NCI-H226 (cell line): Measurements from ENCODE around the gene PROSER3.

Source experiments
- DNase-seq: peaks from one replicate; pipeline ENCODE4 v3.0.0-alpha.2; 2015

PROSER3 gene

GRCh38 chr19:35739275-35740107 is 18.5 kb upstream of the PROSER3 start:
- DNase-seq: no peak

GRCh38 chr19:35740108-35740422 is 17.9 kb upstream of the PROSER3 start:
- DNase-seq: no peak

GRCh38 chr19:35740423-35741202 is 17.4 kb upstream of the PROSER3 start:
- DNase-seq: peak; percentile 97

- no peak for DNase-seq
Observed at GRCh38 chr19:35741203-35741515, 16.8 kb upstream of the PROSER3 start.

- DNase-seq: no peak
Observed at GRCh38 chr19:35742121-35742724, 15.8 kb upstream of the PROSER3 start, which contains the start of gene IGFLR1. Gene IGFLR1, minus strand, starts transcription at chr19:35742452. Its CDS starts 1,272 bp downstream, at chr19:35741180.

- no peak for DNase-seq
Observed at GRCh38 chr19:35743640-35744429, 14.1 kb upstream of the PROSER3 start.

GRCh38 chr19:35744430-35745327 is 13.3 kb upstream of the PROSER3 start:
- DNase-seq: peak; percentile 90

- peak; percentile 97 for DNase-seq
Observed at GRCh38 chr19:35745328-35746086, 12.5 kb upstream of the PROSER3 start, which contains the start of the genes PSENEN and U2AF1L4. Gene PSENEN, plus strand, starts transcription at chr19:35745651. Its CDS starts 280 bp downstream, at chr19:35745931. Gene U2AF1L4, minus strand, starts transcription at chr19:35745418. Its CDS starts 27 bp downstream, at chr19:35745391.

- no peak for DNase-seq
Observed at GRCh38 chr19:35746087-35746462, 11.9 kb upstream of the PROSER3 start.

- DNase-seq: no peak
Observed at GRCh38 chr19:35746531-35746930, 11.4 kb upstream of the PROSER3 start.

- DNase-seq: peak; percentile 98
Observed at GRCh38 chr19:35748106-35749020, 9.6 kb upstream of the PROSER3 start, which contains the start of gene LIN37. Gene LIN37, plus strand, starts transcription at chr19:35748576. Its CDS starts 149 bp downstream, at chr19:35748725.

GRCh38 chr19:35750167-35750566 is 7.8 kb upstream of the PROSER3 start:
- no peak for DNase-seq

GRCh38 chr19:35751839-35752745 is 5.9 kb upstream of the PROSER3 start:
- DNase-seq: no peak

- DNase-seq: no peak
Observed at GRCh38 chr19:35752746-35753350, 5.1 kb upstream of the PROSER3 start.

GRCh38 chr19:35753634-35754369 is 4.2 kb upstream of the PROSER3 start:
- no peak for DNase-seq

GRCh38 chr19:35754370-35755130 is 3.4 kb upstream of the PROSER3 start:
- no peak for DNase-seq

- DNase-seq: no peak
Observed at GRCh38 chr19:35755131-35755549, 2.8 kb upstream of the PROSER3 start.
